Esophagus muscularis mucosa (tissue), 4 donors: ENCODE results near the gene HIC1. TPM values are rescaled to one million over a fixed set of nuclear protein-coding genes. Genes with fewer than 3 reads are reported as not detected.

Source experiments
- DNase-seq: peaks from one replicate; pipeline ENCODE4 v3.0.0-alpha.2; 2017; ENCODE audit errors: extremely low spot score
- H3K27ac ChIP-seq, 4 donors: fragments of 200-600 bp; sonication (generic); replicated peaks in 1 of 4; 1 replicate in 3 of 4; 2 replicates in 1 of 4; pipeline ENCODE4 v1.5.1; 2016 to 2019; ENCODE audit warnings: mild to moderate bottlenecking in 1 of 4
- H3K27me3 ChIP-seq, 4 donors: fragments of 200-600 bp; sonication (generic); one replicate each; pipeline versions ENCODE4 v1.5.1 to v1.6.0; 2016 to 2019
- H3K36me3 ChIP-seq, 4 donors: fragments of 200-600 bp; sonication (generic); one replicate each; pipeline ENCODE4 v1.5.1; 2016 to 2019
- H3K4me1 ChIP-seq, 4 donors: fragments of 200-600 bp; sonication (generic); one replicate each; pipeline ENCODE4 v1.5.1; 2016 to 2019
- H3K4me3 ChIP-seq, 4 donors: fragments of 200-600 bp; sonication (generic); 1 replicate in 2 of 4; 2 replicates in 2 of 4; pipeline ENCODE4 v1.5.1; 2016 to 2019; ENCODE audit warnings: mild to moderate bottlenecking in 4 of 4, moderate library complexity in 1 of 4
- H3K9me3 ChIP-seq, 4 donors: fragments of 200-600 bp; sonication (generic); 1 replicate in 3 of 4; 2 replicates in 1 of 4; pipeline ENCODE4 v1.5.1; 2016 to 2019
- CTCF ChIP-seq, 3 experiments: fragments of 200-600 bp in 2 of 3; fragments of 450-650 bp in 1 of 3; sonication (generic) in 2 of 3; IDR thresholded peaks; one replicate each; pipeline ENCODE4 v1.5.1; 2017 to 2019; ENCODE audit warnings: antibody characterized with exemption in 3 of 3, mild to moderate bottlenecking in 2 of 3, moderate library complexity in 1 of 3
- EP300 ChIP-seq: sonication (generic); formaldehyde crosslinking; IDR thresholded peaks from one replicate; pipeline ENCODE4 v1.6.1; 2017; ENCODE audit warnings: antibody characterized with exemption
- POLR2A ChIP-seq: fragments of 450-650 bp; IDR thresholded peaks from one replicate; pipeline ENCODE4 v1.6.1; 2017; ENCODE audit warnings: antibody characterized with exemption, moderate library complexity, mild to moderate bottlenecking, low read depth
- POLR2AphosphoS5 ChIP-seq, 2 donors: sonication (generic); formaldehyde crosslinking; IDR thresholded peaks; one replicate each; pipeline ENCODE4 v1.6.1; 2017; ENCODE audit warnings: antibody characterized with exemption in 2 of 2
- WGBS: methylation state at CpG from one replicate; pipeline ENCODE4 v1.1.5; 2018; 5-methylcytosine and 5-hydroxymethylcytosine counted together
- intact Hi-C: fragments of 100-400 bp; cut with DNase I; formaldehyde crosslinking; loops from one replicate; pipeline ENCODE4 v1.15.1; 2023
- total RNA-seq, 4 donors: library from RNA; depleted of rRNA; stranded (reverse); fragments of >200 nt; gene quantifications; one replicate each; pipeline versions ENCODE4 v1.1.0 to v1.2.1, GENCODE V29; 2016

The HIC1 gene
- total RNA-seq, 4 donors from 2014 or later: 48.6 to 86.4 (median 54.9) TPM

- H3K36me3 ChIP-seq: peaks cover 0 to 55% (median 17%) of the 10 kb centered on the region in 4 donors
- intact Hi-C loops: no loop called here
- WGBS: 59% methylated on average over 21 of the region's 31 CpGs
- H3K27ac ChIP-seq: peak overlapping the region; percentile 74 to 84 (median 76)
- TF ChIP-seq POLR2AphosphoS5 (IDR thresholded peaks at IDR 0.05) (peak; percentile 55 to 63), CTCF (IDR thresholded peaks at IDR 0.05) (no peak), POLR2A (no peak), EP300 (peak; percentile 66)
- peak; percentile 92 for DNase-seq
- no peaks in the 10 kb centered on the region for H3K9me3 ChIP-seq
- no peaks in the 10 kb centered on the region for H3K27me3 ChIP-seq
- peaks cover 70 to 78% (median 74%) of the 10 kb centered on the region in 4 donors for H3K4me1 ChIP-seq
- no peak overlapping the region for H3K4me3 ChIP-seq
These were observed 16.8 kb downstream of the HIC1 start for GRCh38 chr17:2071455-2072281.

DNA sequence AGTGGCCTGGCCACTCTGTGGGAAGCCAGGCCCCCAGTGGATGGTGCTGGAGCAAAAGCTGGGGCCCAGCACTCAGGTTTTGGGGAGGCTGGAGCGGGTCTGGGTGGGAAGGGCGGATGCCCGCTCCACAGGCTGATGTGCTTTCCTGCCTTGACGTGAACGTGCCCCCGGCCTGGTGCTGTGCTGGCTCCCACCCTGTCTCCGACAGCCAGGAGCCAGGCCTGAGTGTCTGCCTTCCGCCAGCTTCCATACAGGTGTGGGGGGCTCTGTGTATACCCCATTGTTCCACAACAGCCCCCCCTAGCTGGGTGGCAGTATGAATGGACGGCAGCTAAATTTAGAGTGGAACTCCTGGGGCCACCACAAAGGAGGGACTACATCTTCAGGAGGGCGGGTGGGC is 20.0 kb downstream of the HIC1 start:
- H3K9me3 ChIP-seq: no peaks in the 10 kb centered on the region
- peak overlapping the region; percentile 52 to 79 (median 70) for H3K27ac ChIP-seq
- WGBS: 69% methylated on average over 2 of the region's 10 CpGs
- DNase-seq: no peak
- H3K36me3 ChIP-seq: peaks cover 9 to 75% (median 32%) of the 10 kb centered on the region in 4 donors
- H3K4me1 ChIP-seq: peaks cover 54 to 68% (median 60%) of the 10 kb centered on the region in 4 donors
- intact Hi-C loops: no loop called here
- H3K4me3 ChIP-seq: no peak overlapping the region
- H3K27me3 ChIP-seq: no peaks in the 10 kb centered on the region
- TF ChIP-seq EP300: no peak
- no peak for TF ChIP-seq CTCF (IDR thresholded peaks at IDR 0.05)
- no peak for TF ChIP-seq POLR2AphosphoS5 (IDR thresholded peaks at IDR 0.05)
- TF ChIP-seq POLR2A: no peak

GRCh38 chr17:2075336-2076086 is 20.6 kb downstream of the HIC1 start:
- Histone ChIP-seq H3K27ac (peak overlapping the region; percentile 52 to 79 (median 70)), H3K36me3 (peaks cover 11 to 76% (median 35%) of the 10 kb centered on the region in 4 donors), H3K9me3 (no peaks in the 10 kb centered on the region), H3K4me1 (peaks cover 54 to 62% (median 57%) of the 10 kb centered on the region in 4 donors), H3K27me3 (no peaks in the 10 kb centered on the region), H3K4me3 (no peak overlapping the region)
- DNase-seq: no peak
- intact Hi-C loops: no loop called here
- WGBS: 79% methylated on average over 10 of the region's 13 CpGs
- TF ChIP-seq POLR2AphosphoS5 (IDR thresholded peaks at IDR 0.05): peak in 1 of 2 donors; percentile 25
- TF ChIP-seq EP300: no peak
- peak in 1 of 3 experiments; percentile 17 for TF ChIP-seq CTCF (IDR thresholded peaks at IDR 0.05)

GRCh38 chr17:2076087-2076984 is 21.4 kb downstream of the HIC1 start:
- Histone ChIP-seq H3K4me1 (peaks cover 46 to 54% (median 49%) of the 10 kb centered on the region in 4 donors), H3K27me3 (no peaks in the 10 kb centered on the region), H3K4me3 (no peak overlapping the region), H3K9me3 (no peaks in the 10 kb centered on the region), H3K27ac (peak overlapping the region; percentile 52 to 79 (median 70)), H3K36me3 (peaks cover 18 to 77% (median 39%) of the 10 kb centered on the region in 4 donors)
- TF ChIP-seq POLR2AphosphoS5 (IDR thresholded peaks at IDR 0.05) (no peak), CTCF (IDR thresholded peaks at IDR 0.05) (no peak), POLR2A (no peak), EP300 (no peak)
- intact Hi-C loops: no loop called here
- DNase-seq: peak; percentile 91
- WGBS: 55% methylated on average over 12 of the region's 17 CpGs
